ENCODE measurements around the gene ITGB1BP1.

The ITGB1BP1 gene

DNA sequence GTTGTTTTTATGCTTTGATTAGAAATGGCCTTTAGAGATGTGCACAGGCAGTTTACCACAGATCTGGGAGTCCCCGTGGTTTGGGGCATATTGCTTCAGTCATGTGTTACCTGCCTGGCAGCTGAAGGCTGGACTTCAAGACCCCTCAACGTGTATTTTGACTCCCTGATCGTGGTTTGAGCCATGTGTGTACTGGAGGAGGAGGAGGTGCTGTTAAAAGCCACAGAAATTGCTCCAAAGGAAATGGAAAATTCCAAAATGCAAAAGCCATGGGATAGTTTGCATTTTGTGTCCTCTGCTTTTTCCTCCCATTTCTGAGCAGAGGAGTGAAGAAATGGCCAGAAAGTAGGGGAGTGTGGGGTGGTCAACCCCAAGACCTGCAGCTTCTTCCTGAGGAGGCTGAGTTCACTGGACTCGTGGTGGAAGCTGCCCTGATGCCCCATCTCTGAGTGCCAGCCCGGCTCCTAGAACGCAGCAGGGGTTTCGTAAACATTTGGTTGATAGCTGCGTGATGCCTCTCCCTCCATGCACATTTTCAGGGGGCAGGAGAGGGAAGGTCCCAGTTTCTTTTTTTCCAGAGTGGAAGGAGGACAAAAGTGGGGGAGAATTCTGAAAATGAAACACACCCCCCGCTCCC lies 45.7 kb downstream of the ITGB1BP1 start:
- no peak for DNase-seq

GRCh38 chr2:9375857-9376428 lies 47.4 kb downstream of the ITGB1BP1 start:
- DNase-seq, result no peak

GRCh38 chr2:9374071-9374730 lies 49.1 kb downstream of the ITGB1BP1 start:
- DNase-seq, result no peak

GRCh38 chr2:9373476-9373875 lies 49.9 kb downstream of the ITGB1BP1 start:
- no peak for DNase-seq

DNA sequence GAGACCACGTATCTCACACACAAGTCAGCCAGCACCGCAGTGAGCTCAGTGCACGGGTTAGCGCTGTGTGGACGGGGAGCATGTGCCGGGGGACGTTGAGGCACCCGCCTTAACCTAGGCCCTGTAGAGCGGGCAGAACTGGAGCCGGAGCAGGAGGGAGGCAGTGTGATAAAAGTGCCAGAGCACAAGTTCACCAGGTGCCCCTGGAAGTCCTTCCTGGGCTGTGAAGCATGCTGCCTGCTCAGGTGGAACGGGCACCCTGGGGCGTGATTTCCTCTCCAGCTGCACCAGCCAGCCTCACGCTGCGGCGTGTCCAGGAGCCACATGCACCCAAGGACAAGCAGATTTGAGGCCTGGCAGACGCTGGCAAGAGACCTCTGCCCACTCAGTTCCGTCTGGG lies 50.3 kb downstream of the ITGB1BP1 start:
- no peak for DNase-seq

- DNase-seq, result no peak
Observed at GRCh38 chr2:9370746-9371145, 52.6 kb downstream of the ITGB1BP1 start.

DNA sequence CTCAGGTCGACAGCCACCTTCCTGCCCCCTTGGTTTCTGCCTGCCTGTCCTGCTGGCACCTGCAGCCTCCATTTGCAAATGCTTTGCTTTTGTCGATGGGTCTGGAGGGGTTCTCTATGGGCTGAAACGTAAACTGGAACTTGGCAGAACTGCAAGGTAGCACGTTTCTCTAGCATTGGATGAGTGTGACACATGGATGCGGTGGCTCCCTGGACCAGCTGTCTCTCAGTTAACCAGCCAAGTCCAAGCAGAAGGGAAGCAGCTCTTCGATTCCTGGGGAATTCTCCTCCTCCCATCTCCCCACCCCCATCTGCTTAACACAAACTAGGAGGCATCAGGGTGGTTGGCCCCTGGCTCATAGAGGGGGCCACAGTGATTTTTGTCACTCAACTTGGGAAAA lies 57.3 kb downstream of the ITGB1BP1 start:
- no peak for DNase-seq

DNA sequence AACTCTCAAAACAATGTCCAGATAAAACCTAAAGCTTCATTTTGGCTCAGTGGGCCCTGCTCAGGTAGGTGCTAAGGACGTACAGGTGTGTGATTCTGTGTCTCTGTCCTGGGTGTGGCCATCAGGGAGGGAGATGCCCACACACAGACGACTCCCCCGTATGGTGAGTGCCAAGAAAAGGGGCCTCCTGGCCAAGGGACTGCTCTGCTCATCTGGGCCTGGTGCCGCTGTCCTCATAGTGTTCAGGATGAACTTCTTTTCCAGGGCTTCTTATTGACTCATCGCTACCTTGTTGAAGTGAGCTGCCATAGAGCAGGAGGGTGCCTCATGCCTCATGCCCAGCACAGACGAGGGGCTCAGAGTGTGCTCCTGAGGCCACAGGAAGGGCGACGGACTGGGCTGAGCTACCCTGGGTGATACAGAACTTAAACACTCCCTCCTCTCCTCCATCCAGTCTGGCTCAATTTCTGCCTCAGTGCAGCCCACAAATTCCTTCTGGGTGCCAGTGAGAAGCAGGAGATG lies 57.8 kb downstream of the ITGB1BP1 start:
- no peak for DNase-seq

DNA sequence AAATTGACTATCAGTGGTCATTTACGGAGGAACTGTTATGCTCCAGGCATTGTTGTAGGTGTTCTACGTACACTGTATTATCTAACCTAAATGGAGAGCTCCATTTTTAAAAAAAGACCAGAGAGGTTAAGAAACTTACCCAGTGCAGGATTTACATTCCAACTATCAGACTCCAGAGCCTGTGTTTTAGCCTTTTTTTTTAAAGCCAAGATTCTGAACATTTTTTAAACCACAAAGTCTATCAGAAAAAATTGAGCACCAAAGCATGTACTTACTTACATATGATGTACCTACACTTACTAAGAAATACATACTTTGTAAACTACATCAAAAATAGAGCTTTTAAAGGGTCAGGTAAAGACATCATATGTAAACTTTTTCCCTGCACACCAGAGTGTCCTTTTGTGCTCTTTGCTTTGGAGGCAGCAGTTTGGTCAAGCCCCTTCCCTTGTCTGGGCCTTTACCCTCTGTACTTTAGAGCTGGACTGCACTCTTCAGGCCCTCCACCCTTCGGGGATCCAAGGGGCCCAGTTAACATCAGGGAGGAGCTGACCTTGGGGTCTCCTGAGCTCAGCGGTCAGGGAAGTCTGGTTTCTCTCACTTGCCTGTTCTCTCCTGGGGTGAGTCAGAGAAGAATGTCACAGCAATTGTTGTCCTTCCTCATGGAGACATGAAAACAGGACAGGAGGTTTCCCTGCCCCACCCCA lies 58.4 kb downstream of the ITGB1BP1 start:
- DNase-seq, result no peak

DNA sequence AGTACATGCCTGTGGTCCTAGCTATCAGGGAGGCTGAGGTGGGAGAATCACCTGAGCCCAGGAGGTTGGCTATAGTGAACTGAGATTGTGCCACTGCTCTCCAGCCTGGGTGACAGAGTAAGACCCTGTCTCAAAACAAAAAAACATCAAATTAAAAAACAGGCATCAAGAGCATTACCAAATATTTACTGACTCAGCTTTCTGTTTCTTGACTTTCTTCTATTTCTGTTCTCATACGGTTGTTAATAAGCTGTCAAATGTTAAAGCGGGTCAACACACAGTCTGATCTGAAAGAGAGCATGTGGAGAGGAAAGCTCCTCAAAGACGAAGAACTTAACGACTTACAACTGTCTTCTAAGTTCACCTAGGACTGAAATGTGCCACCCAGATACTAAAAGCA lies 59.0 kb downstream of the ITGB1BP1 start:
- no peak for DNase-seq

DNA sequence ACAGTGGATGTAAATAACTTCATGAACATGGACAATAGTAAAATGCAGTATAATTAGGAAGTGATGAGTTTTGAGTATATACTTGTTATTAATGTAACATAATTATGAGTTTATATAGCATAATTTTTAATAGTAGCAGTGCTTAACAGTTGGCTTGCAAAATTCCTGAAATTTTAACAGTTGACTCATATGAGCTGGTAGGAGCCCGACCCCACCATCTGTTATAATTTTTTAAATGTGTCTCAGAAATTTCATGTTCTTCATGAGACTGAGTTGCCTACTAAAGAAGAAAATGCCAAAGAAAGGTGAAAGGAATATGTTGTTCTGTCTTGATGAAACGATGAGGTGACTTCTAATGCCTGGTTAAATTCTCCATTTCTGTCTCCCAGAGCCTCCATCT lies 62.6 kb downstream of the ITGB1BP1 start:
- DNase-seq, result peak; percentile 39

DNA sequence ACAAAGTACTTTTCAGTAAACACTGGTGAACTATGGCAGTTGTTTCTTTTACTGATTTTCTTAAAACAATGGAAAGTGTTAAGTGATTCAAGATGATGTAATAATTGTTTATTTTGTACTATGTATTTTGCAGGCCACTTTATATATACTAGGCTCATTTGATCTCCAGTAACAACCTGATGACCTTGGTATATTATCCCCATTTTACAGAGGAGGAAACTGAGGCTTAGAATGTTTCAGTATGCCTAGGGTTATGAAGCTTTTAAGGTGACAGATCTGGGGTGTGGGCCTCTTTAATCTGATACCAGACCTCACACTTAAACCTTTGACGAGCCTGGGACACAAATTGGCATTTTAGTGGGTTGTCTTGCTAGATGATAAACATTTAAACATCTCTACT lies 63.2 kb downstream of the ITGB1BP1 start:
- DNase-seq, result no peak

GRCh38 chr2:9359463-9359862 lies 63.9 kb downstream of the ITGB1BP1 start:
- no peak for DNase-seq

- DNase-seq, result no peak
Observed at GRCh38 chr2:9358846-9359245, 64.5 kb downstream of the ITGB1BP1 start.

- no peak for DNase-seq
Observed at GRCh38 chr2:9356261-9356660, 67.1 kb downstream of the ITGB1BP1 start.

- no peak for DNase-seq
Observed at GRCh38 chr2:9355716-9356115, 67.6 kb downstream of the ITGB1BP1 start.

DNA sequence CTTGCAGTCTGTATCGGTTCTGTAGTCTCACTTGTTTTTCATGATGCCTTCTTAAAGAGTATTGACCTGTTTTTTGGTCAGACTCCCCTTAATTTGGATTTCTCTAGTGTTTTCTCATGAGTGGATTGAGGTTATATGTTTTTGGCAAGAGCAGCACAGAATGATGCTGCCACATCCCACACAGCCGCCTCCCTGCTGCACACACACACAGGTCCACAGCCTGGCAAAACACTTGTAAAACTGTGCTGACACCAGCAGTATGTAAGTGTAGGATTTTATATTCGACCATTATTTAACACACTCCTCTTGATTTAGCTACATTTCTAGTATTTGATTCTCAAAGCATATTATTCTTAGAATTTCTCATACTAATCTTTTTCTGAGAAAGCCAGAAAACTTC lies 68.1 kb downstream of the ITGB1BP1 start:
- DNase-seq, result no peak

GRCh38 chr2:9354318-9354717 lies 69.0 kb downstream of the ITGB1BP1 start:
- no peak for DNase-seq

Measured in fibroblast of skin of right biceps (primary cell).